Upper lobe of left lung (tissue), 6 donors: Measurements from ENCODE around the gene IFNA21. TPM values are rescaled to one million over a fixed set of nuclear protein-coding genes. Genes with fewer than 3 reads are reported as not detected.
"Not testable (repeated sequence)": the region's sequence is repeated elsewhere in the genome, so short reads cannot be mapped to it uniquely, and the experiment has no call there.

ENCODE experiments used
- ATAC-seq, 2 donors: fragments of 200-7000 bp; cut with Tn5 transposase; one replicate each; pipeline ENCODE4 v1.9.1; 2022; ENCODE audit warnings: mild to moderate bottlenecking in 2 of 2, moderate library complexity in 2 of 2; ENCODE audit not compliant: low FRiP score in 2 of 2
- DNase-seq, 2 donors: peaks; one replicate each; pipeline ENCODE4 v3.0.0-alpha.2; 2019 to 2020
- H3K27ac ChIP-seq, 4 donors: fragments of 200-600 bp; sonication (generic); one replicate each; pipeline ENCODE4 v1.5.1; 2016 to 2019
- H3K27me3 ChIP-seq, 4 donors: fragments of 200-600 bp; sonication (generic); one replicate each; pipeline ENCODE4 v1.5.1; 2017 to 2019
- H3K36me3 ChIP-seq, 4 donors: fragments of 200-600 bp; sonication (generic); one replicate each; pipeline ENCODE4 v1.5.1; 2016 to 2019
- H3K4me1 ChIP-seq, 4 donors: fragments of 200-600 bp; sonication (generic); one replicate each; pipeline ENCODE4 v1.5.1; 2018 to 2019
- H3K4me3 ChIP-seq, 4 donors: fragments of 200-600 bp; sonication (generic); one replicate each; pipeline ENCODE4 v1.5.1; 2017 to 2019; ENCODE audit warnings: mild to moderate bottlenecking in 2 of 4, moderate library complexity in 1 of 4
- H3K9me3 ChIP-seq, 4 donors: fragments of 200-600 bp; sonication (generic); one replicate each; pipeline ENCODE4 v1.5.1; 2018 to 2019
- CTCF ChIP-seq, 6 experiments: fragments of 450-650 bp in 4 of 6; fragments of 200-600 bp in 2 of 6; sonication (generic) in 2 of 6; IDR thresholded peaks; one replicate each; pipeline ENCODE4 v1.5.1; 2016 to 2019; ENCODE audit warnings: antibody characterized with exemption in 6 of 6
- EP300 ChIP-seq, 4 donors: sonication (generic); formaldehyde crosslinking; IDR thresholded peaks; one replicate each; pipeline ENCODE4 v1.5.1; 2017; ENCODE audit warnings: antibody characterized with exemption in 4 of 4, control low read depth in 2 of 4
- POLR2A ChIP-seq, 4 donors: fragments of 450-650 bp; IDR thresholded peaks; one replicate each; pipeline ENCODE4 v1.5.1; 2016 to 2017; ENCODE audit warnings: antibody characterized with exemption in 4 of 4, mild to moderate bottlenecking in 2 of 4
- POLR2AphosphoS5 ChIP-seq, 2 donors: sonication (generic); formaldehyde crosslinking; IDR thresholded peaks; one replicate each; pipeline ENCODE4 v1.5.1; 2017; ENCODE audit warnings: antibody characterized with exemption in 2 of 2
- WGBS, 2 donors: methylation state at CpG; one replicate each; pipeline ENCODE4 v1.1.5; 2017 to 2018; 5-methylcytosine and 5-hydroxymethylcytosine counted together
- total RNA-seq, 6 donors: library from RNA; depleted of rRNA in 4 of 6; stranded (reverse); fragments of >200 nt in 4 of 6; gene quantifications; one replicate each; pipeline versions ENCODE4 v1.1.0 to v1.2.1, GENCODE V29; 2016 to 2021
- donor health status: DM: no; HTN: no; CAD: no; lungs with moderate emphysema.
- donor health status: DM: no; HTN: yes; CAD: no; lungs with severe emphysema.

IFNA21 gene
- not detected for total RNA-seq

GRCh38 chr9:21166560-21166959, at the start of gene IFNA21:
IFNA21 (minus strand) TSS chr9:21166660; CDS start chr9:21166612, 48 bp downstream.
- not testable (repeated sequence) for H3K27ac ChIP-seq

GRCh38 chr9:21213411-21214326, 47.2 kb upstream of the IFNA21 start:
- 37 to 50% methylated on average over 5 of the region's 5 CpGs for WGBS, 2 donors
- H3K27ac ChIP-seq, H3K4me3 ChIP-seq, H3K9me3 ChIP-seq, DNase-seq, ATAC-seq, H3K27me3 ChIP-seq, H3K36me3 ChIP-seq, H3K4me1 ChIP-seq: not testable (repeated sequence)

More at GRCh38 chr9:21166560-21166959, at the start of gene IFNA21:
- H3K4me1 ChIP-seq, DNase-seq, H3K27me3 ChIP-seq, H3K9me3 ChIP-seq, H3K4me3 ChIP-seq, H3K36me3 ChIP-seq, ATAC-seq: not testable (repeated sequence)
- WGBS, 2 donors: 85 to 94% methylated on average over 2 of the region's 2 CpGs

GRCh38 chr9:21212160-21212559, 45.7 kb upstream of the IFNA21 start:
- not testable (repeated sequence) for H3K4me3 ChIP-seq, H3K9me3 ChIP-seq, H3K27ac ChIP-seq, H3K27me3 ChIP-seq, H3K36me3 ChIP-seq, ATAC-seq, H3K4me1 ChIP-seq, DNase-seq
- WGBS, 2 donors: 71 to 88% methylated on average over 1 to 2 of the region's 2 CpGs

GRCh38 chr9:21210782-21211181, 44.3 kb upstream of the IFNA21 start:
- DNase-seq, H3K9me3 ChIP-seq, H3K4me1 ChIP-seq, ATAC-seq, H3K36me3 ChIP-seq, H3K27ac ChIP-seq, H3K27me3 ChIP-seq, H3K4me3 ChIP-seq: not testable (repeated sequence)
- 89 to 92% methylated on average over 2 of the region's 2 CpGs for WGBS, 2 donors

GRCh38 chr9:21210311-21210710, 43.9 kb upstream of the IFNA21 start:
- DNase-seq (no peak), ATAC-seq (no peak)
- Histone ChIP-seq H3K36me3 (no peaks in the 10 kb centered on the region), H3K9me3 (no peaks in the 10 kb centered on the region), H3K4me1 (no peaks in the 10 kb centered on the region), H3K27me3 (no peaks in the 10 kb centered on the region), H3K27ac (no peak overlapping the region), H3K4me3 (no peak overlapping the region)
- WGBS, 2 donors: 95% methylated on average over 2 to 7 of the region's 7 CpGs
- TF ChIP-seq EP300 (IDR thresholded peaks at IDR 0.05) (no peak), POLR2A (IDR thresholded peaks at IDR 0.05) (no peak), POLR2AphosphoS5 (IDR thresholded peaks at IDR 0.05) (no peak), CTCF (IDR thresholded peaks at IDR 0.05) (no peak)

GRCh38 chr9:21207043-21207442, 40.6 kb upstream of the IFNA21 start, which contains the start of gene IFNA10:
IFNA10 (minus strand) TSS chr9:21207143; CDS start chr9:21207097, 46 bp downstream.
- H3K4me3 ChIP-seq, H3K27ac ChIP-seq, ATAC-seq, H3K9me3 ChIP-seq, DNase-seq, H3K27me3 ChIP-seq, H3K4me1 ChIP-seq, H3K36me3 ChIP-seq: not testable (repeated sequence)
- WGBS, 2 donors: 83 to 94% methylated on average over 3 of the region's 3 CpGs

- no peak overlapping the region for H3K4me3 ChIP-seq
- H3K9me3 ChIP-seq: no peaks in the 10 kb centered on the region
- H3K36me3 ChIP-seq: no peaks in the 10 kb centered on the region
- no peaks in the 10 kb centered on the region for H3K4me1 ChIP-seq
- H3K27ac ChIP-seq: no peak overlapping the region
- no peaks in the 10 kb centered on the region for H3K27me3 ChIP-seq
- no peak for TF ChIP-seq EP300 (IDR thresholded peaks at IDR 0.05)
- TF ChIP-seq POLR2A (IDR thresholded peaks at IDR 0.05): no peak
- TF ChIP-seq POLR2AphosphoS5 (IDR thresholded peaks at IDR 0.05): no peak
- TF ChIP-seq CTCF (IDR thresholded peaks at IDR 0.05): no peak
- DNase-seq (no peak), ATAC-seq (no peak)
Measured at GRCh38 chr9:21205204-21205603, 38.7 kb upstream of the IFNA21 start.

GRCh38 chr9:21202105-21202504, 35.6 kb upstream of the IFNA21 start, which contains the start of gene IFNA7:
IFNA7 (minus strand) TSS chr9:21202205; CDS start chr9:21202165, 40 bp downstream.
- H3K36me3 ChIP-seq, H3K4me1 ChIP-seq, H3K27me3 ChIP-seq, H3K4me3 ChIP-seq, ATAC-seq, DNase-seq, H3K9me3 ChIP-seq, H3K27ac ChIP-seq: not testable (repeated sequence)
- WGBS, 2 donors: 72 to 77% methylated on average over 4 of the region's 4 CpGs
